Mucosa of rectum (tissue), 2 donors: Measurements from ENCODE around the gene RHD.
"Not testable (repeated sequence)": the region's sequence is repeated elsewhere in the genome, so short reads cannot be mapped to it uniquely, and the experiment has no call there.

Experiments
- H3K27ac ChIP-seq, 2 donors: one replicate each; pipeline ENCODE4 v1.7.0; 2013; ENCODE audit warnings: inconsistent platforms in 2 of 2, low read depth in 2 of 2, low read length in 2 of 2
- H3K27me3 ChIP-seq, 2 donors: one replicate each; pipeline ENCODE4 v1.7.0; 2013; ENCODE audit warnings: low read length in 2 of 2; ENCODE audit not compliant: control insufficient read depth in 2 of 2, insufficient read depth in 2 of 2
- H3K36me3 ChIP-seq, 2 donors: one replicate each; pipeline ENCODE4 v1.7.0; 2013; ENCODE audit warnings: low read length in 2 of 2; ENCODE audit not compliant: control insufficient read depth in 2 of 2, insufficient read depth in 2 of 2
- H3K4me1 ChIP-seq, 2 donors: one replicate each; pipeline ENCODE4 v1.7.0; 2013; ENCODE audit warnings: low read length in 2 of 2, mild to moderate bottlenecking in 1 of 2; ENCODE audit not compliant: control insufficient read depth in 2 of 2, insufficient read depth in 2 of 2
- H3K4me3 ChIP-seq, 2 donors: one replicate each; pipeline ENCODE4 v1.7.0; 2013; ENCODE audit warnings: low read length in 2 of 2
- H3K9ac ChIP-seq, 2 donors: one replicate each; pipeline ENCODE4 v1.7.0; 2013; ENCODE audit warnings: low read length in 2 of 2, low read depth in 1 of 2, mild to moderate bottlenecking in 1 of 2
- H3K9me3 ChIP-seq, 2 donors: one replicate each; pipeline ENCODE4 v1.7.0; 2013; ENCODE audit warnings: low read length in 2 of 2; ENCODE audit not compliant: control insufficient read depth in 2 of 2
- donor health status: healthy.
- donor health status: Normal muscosa, but diverticular disease.

Gene RHD

GRCh38 chr1:25371757-25372156 is 99.4 kb downstream of the RHD start:
- not testable (repeated sequence) for H3K9ac ChIP-seq, H3K4me1 ChIP-seq, H3K4me3 ChIP-seq, H3K27ac ChIP-seq, H3K27me3 ChIP-seq, H3K36me3 ChIP-seq, H3K9me3 ChIP-seq

GRCh38 chr1:25378367-25378766 is 106.1 kb downstream of the RHD start:
- H3K27me3 ChIP-seq, H3K4me1 ChIP-seq, H3K9ac ChIP-seq, H3K4me3 ChIP-seq, H3K9me3 ChIP-seq, H3K36me3 ChIP-seq, H3K27ac ChIP-seq: not testable (repeated sequence)
